GM18507 (cell line): ENCODE results near the gene CCDC179.
A peak's percentile ranks its signal among the peaks of the same experiment; 100 is the strongest.

Source experiments
- DNase-seq: peaks from one replicate; pipeline ENCODE4 v3.0.0; 2011; ENCODE audit warnings: low read depth; ENCODE audit not compliant: insufficient read length; ENCODE audit errors: extremely low spot score
- FAIRE-seq: peaks from 2 replicates; lab custom pipeline; 2011; peaks lifted over from hg19 to GRCh38; lab: Jason Lieb, UNC

The CCDC179 gene

DNA sequence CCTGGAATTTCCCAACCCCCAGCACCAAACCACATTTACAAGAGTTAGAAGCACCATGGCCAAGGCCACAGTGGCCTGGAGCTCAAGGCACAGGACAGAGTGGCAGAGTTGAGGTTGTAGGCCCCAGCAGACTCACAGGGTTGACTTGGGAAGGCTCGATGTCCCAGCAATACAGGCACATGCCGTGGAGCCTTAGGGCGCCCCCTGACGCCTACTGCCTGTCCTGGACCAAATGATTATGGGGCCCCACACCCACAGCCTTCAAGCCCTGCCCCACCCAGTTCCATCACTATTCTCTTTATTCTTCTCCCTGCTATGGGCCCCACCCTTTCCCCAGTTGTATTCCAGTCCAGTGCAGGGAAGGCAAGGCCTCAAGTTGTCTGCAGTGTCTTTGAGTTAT is at the start of gene CCDC179:
TSS of gene CCDC179 (minus strand) at position 234 of the 400 bp plus-strand sequence. CDS start at position 181, 53 bp downstream.
- no peak for DNase-seq
- FAIRE-seq = no peak

DNA sequence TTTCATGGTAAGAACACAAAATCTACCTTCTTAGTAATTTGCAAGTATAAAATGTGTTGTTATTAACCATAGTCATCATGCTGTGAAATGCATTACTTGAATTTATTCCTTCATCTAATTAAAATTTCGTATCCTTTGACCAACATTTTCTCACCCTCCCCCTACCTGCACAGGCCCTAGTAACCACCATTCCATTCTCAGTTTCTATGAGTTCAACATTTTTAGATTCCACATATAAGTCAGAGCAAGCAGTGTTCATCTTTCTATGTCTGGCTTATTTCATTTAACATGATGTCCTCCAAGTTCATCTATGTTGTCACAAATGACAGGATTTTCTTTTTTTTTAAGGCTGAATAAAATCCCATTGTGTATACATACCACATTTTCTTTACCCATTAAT is 43.5 kb upstream of the CCDC179 start:
- FAIRE-seq (no peak), DNase-seq (no peak)

DNA sequence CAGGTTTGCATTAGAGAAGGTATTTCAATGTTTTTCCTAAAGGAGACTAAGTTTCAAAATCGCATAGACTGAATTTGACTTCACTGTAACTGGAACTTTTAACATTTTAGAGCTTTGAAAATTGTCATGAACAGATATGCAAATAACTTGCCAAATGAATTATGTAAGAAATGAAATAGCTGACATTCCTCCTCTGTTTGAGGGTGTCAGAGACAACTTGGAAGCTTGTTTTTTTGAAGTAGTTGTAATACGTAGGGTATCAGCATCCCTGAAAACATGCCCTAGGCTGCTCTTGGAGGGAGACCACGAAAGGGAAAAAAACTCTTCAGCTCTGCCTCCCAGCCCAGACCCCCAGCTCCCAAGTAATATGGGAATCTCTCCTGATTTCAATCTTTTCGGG is 41.3 kb upstream of the CCDC179 start:
- DNase-seq = no peak
- FAIRE-seq = no peak

DNA sequence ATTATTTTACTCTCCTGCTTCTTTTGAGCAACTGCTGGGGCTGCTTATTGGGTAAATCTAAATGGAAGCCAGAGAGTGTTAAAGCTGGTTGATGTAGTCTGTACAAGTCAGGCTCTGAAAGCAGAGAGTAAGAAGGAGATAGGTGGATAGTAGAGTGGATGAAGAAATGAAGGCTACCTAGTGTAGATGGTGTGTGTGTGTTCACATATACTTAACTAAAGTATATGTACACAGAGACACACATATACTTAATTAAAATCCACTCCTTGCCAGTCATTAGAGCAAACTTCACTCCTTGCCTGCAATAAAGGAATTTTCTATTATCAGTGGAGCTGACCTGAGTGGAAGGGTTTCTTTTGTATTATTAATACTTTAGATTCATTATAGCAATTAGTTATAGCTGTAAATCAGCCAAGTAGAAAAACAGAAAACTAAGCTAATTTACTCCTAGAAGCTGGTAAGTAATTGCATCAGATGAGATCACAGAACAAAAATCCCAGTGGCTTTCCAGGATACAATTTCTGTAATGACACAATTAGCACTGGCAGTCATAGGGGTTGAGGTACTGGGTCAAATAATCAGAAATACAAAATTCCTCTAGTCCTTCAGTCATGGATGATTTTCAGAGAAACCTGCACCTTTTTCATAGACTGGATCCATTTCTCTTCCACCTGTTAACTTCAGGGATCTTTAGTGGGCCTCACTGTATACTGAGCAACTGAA is 40.7 kb upstream of the CCDC179 start:
- FAIRE-seq (no peak), DNase-seq (no peak)

DNA sequence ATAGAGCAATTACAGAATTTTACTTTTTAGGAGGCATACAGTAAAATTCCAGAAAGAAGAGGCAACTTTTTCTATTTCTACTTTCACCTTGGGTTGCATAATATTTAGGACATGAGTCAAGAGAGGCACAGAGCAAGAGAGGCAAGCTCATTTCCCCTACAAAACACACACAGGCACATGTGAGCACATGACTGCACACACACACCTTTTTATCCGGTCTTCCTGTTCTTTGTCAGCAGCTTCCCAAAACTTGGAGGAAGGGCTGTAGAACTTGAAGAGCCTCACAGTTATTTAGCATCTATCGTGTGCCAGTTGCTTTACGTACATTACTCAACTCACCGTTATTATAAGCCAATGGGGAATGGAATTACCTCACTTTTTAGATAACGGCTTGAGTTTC is 37.8 kb upstream of the CCDC179 start:
- DNase-seq = no peak
- no peak for FAIRE-seq

DNA sequence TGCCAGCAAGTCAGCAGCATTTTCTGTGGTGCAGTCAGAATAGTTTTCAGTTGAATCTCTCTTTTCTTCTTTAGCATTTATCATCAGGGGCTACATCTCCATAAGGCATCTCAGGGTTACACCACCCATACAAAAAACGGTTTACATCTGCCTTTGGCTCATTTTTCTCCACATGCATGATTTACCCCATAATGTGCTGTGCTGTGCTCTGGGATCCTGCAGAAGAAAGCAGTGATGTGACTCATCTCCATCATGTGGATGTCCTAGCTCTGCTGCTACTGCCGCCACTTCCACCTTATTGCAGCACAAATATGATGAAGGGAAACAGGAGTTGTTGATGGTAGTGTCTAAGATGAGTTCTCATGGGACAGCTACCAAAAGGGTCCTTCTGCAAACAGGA is 30.0 kb upstream of the CCDC179 start:
- DNase-seq = no peak
- no peak for FAIRE-seq

DNA sequence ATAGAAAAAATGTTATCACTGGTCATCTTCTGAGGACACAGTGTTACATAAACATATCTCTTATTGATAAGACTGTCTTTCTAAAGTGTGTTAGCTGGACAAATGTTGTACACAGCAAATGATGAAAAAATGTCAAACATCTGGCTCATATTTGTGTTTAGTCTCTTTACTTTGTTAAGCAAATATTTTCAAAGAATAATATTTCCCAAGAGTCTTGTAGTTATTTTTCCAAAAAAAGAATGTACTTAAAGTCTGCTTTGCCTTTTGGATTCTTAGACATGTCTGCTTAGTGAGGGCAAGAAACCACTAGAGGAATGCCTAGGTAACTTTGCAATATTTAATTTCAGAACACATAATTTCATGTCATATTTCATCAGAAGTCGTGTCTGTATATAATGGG is 23.9 kb upstream of the CCDC179 start:
- DNase-seq (no peak), FAIRE-seq (no peak)

DNA sequence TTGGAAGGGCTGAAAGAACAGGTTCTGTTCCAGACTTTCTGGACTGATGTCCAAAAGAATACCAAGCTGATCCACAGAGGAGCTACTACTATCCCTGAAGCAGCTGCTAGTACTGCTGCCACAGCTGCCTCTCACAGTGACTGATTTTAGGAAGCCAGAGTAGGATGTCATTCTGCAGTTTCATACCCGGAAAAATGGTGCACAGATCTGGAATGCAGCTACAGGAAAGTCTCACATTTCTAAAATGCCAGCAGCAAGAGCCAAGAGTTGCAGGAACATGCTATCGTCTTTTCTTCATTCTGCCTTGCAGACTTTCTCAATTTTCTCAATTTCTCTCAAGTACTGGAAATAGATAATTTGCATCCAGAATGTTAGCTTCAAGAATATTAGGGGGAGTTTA is 19.4 kb upstream of the CCDC179 start:
- FAIRE-seq = no peak
- no peak for DNase-seq

DNA sequence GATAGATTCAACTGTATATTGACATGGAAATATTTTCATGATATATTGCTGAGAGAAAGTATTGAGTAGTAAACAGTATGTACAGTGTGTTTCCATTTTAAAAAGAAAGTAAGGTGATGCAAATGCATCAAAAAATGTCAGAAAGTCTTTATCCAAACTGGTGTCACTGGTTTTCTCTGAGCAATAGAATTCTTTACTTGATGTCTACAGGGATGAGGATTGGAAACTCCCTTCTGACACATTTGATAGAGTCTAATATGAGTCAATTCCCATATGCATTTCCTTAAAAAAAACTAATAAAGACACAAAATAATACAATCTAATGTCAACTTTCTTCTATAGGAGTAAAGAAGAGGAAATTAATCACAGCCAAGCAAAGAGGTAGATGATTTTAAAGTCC is 18.3 kb upstream of the CCDC179 start:
- DNase-seq (no peak), FAIRE-seq (no peak)

DNA sequence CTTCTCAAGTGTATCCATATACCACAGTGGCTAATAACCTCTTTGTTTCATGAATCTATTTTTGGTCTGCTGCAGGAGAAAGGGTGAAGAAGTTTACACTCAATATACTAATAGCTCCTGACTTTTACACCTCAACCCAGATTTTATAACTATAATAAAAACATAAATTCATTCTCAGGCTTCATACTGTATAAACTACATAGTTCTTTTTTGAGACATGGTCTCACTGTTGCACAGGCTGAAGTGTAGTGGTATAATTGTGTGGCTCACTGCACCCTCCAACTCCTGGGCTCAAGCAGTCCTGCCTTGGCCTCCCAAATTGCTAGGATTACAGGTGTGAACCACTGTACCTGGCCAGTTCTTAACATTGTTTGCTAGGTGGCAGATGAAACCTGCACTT is 17.8 kb upstream of the CCDC179 start:
- no peak for FAIRE-seq
- no peak for DNase-seq

DNA sequence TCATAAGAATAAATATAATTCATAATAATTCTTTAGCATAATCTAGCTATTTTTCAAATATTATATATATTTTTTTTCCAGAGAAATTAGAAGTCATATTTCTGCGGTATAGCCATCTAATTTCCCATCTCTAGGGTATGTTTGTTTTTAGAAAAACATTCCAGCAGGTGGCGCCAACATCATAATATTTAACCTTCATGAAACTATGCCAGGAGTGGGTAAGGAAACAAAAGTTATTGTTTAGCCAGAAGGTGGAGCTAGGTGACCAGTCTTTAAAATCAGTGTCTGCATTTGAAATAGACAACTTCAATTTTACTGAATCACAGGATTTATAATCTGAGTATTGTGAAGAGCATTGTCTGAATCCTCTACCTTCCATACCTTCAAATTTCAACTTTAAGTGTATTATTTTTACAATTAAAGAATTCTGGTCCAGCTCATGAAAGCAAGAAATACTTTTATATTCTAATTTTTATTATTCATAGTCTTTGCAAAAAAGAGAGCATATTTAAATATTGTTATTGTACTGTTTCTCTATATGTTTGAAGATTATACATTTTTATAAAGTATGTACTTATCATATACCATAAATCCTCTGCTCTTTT is 15.7 kb upstream of the CCDC179 start:
- DNase-seq (peak; percentile 30), FAIRE-seq (peak; percentile 83)

DNA sequence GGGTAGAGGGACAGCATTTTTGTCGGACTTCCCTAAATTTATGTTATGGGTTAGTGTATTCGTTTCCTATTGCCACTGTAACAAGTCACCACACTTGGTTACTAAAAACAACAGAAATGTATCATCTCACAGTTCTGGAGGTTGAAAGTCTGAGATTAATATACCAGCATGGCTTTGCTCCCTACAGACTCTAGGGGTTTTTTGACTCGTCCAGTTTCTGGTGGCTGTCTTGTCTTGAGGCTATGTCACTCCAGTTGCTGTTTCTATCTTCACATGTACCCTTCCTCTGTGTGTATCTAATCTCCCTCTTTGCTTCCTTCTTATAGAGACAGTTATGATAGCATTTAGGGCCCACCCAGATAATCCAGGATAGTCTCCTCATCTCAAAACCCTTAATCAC is 9.1 kb upstream of the CCDC179 start:
- FAIRE-seq = no peak
- DNase-seq = no peak

DNA sequence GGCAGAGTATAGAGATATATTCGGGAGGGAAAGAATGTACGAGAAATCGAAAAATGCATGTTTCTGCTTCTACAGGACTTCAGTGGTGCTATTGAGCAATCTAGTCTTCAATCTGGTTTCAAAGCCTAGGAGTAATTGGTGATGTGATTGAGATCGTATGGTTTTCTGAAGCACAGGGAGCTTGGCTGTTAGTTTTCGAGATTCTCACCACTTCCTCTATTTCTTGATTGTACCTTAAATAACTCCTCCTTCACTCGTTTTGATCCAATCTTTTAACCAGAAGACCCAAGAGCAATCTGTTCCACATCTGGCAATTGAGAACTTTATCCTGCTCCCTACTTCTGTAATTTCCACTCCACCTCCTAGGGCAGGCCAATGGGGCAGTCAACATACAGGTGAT is 518 bp downstream of the CCDC179 start:
- DNase-seq (no peak), FAIRE-seq (no peak)

DNA sequence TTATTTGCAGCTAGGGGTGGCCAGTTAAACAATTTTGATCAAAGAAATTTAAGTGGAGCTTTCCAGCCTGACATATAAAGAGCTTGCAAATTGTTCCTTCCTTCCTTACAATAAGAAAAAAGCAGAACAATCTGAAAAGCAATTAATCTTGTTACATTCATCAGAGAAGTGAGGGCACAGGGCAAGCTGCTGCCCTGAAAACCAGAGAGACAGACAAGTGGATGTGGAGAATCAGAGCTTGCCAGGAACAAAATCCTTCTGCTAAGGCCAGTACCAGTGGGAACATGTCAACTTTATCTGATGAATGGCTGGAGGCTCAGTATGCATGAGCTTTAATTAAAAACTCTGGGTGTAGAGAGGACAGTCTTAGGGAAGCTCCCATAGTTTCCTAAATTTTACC is 8.8 kb downstream of the CCDC179 start:
- DNase-seq (no peak), FAIRE-seq (no peak)

DNA sequence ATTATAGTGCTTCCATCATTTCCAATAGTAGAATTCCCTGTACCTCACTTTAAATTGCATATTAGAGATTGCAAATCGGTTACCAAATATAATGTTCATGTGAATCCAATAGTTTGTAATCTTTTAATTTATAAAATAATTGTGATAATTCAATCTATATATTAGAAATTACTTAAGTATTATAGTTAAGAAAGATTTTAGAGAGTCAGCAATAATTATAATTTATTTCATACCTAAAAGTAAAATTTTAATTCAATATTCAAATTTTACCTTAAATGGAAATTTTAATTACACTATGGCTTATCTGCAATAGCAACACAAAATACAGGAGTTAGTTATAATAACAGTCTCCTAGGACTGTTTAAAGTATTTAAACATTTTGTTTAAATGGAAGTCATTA is 13.5 kb downstream of the CCDC179 start:
- DNase-seq (no peak), FAIRE-seq (no peak)

DNA sequence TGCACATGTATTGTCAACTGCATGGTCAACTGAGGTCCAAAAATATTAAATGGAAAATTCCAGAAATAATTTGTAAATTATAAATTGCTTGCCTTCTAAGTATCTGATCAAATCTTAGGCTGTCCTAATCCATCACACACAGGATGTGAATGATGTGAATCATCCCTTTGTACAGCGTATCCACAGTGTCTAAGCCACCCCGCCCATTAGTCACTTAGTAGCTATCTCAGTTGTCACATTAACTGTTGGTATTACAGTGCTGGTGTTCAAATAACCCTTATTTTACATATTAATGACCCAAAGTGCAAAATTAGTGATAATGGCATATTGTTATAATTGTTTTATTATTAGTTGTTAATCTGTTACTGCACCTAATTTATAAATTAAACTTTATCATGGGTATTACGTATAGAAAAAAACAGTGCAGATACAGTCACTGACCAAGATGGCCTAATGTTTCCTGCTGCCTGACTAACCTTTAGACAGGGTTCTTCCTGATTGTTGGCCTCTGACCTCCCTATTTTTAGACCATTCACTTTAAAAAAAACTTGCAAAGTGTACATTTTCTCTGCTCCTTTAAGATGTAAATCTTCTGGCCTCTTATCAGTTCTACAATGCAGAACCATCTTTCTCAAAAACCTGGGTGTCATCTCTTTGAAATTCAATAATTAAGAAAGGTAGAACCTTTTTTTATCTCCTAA is 27.8 kb downstream of the CCDC179 start:
- DNase-seq (no peak), FAIRE-seq (no peak)

DNA sequence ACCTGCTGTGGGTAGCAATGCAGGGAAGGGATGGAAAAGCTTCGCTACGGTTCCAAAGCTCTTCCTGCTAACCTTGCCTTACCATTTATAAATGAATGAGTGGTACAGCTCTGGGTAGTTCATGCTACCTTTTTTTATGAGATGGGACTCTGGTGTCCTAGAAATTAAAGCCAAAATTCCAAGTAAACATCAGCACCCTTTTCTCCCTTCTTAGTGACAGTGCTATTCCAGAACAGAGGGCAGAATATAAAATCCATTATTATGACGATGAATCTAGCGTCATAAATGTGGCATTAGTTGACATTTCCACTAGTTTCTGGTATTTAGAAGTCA is 30.2 kb downstream of the CCDC179 start:
- no peak for FAIRE-seq
- no peak for DNase-seq

DNA sequence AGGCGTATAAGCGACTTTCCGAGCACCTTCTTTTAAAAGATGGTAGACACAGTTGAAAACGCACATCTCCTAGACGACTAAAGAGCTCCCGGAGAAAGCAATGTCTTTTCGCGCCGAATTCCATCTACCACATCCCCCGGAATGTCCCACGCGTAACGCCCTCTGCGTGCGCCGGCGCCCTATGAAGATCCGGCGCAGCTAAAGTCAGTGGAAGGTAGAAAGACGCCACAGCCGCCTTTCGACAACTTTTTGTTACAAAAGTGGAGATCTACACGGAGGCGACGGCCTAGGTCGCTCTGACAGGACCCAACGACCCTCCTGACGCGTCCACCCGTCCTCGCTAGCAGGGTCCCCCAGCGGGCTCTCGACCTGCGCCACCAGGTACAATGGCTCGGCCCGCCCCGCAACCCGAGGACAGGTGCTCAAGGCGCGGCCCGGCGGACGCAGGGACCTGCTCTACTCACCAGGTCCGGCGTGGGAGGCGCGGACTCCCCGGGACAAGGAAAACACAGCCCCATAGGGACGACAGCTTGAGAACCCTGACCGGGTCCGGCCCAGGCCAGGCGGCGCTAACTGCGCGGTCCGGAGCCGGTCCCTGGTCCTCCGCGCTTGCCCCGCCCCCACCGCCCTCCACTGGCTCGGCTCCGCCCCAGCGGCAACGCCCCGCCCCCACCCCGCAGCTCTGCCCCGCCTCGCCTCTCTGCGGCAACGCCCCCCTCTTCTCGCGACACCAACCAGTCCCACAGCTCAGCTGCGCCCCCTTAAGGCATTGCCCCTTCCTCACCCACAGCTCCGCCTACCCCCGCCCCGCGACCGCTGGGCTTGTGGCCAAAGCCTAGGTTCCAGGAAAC is 30.8 kb downstream of the CCDC179 start, which contains the start of gene SVIP:
TSS of gene SVIP (minus strand) at position 571 of the 851 bp plus-strand sequence. CDS start at position 518, 53 bp downstream.
- FAIRE-seq (peak; percentile 86), DNase-seq (peak; percentile 79)

DNA sequence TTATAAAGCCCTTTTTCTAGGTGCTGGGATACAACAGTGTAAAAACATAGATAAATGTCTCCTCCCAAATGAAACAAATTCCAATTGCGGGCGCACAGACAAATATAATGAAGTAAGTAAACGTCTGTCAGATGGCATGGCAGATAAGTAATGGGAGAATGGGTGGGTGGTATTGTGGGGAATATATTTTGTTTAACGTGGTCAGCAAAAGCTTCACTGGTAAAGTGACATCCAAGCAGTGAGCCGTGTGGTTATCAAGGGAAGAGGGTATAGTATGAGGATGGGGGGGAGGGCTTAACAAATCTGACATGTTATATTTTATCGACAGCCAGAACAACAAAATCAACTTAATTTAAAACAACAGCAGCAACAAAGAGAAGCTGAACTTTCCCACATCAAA is 31.9 kb downstream of the CCDC179 start:
- DNase-seq (no peak), FAIRE-seq (no peak)

DNA sequence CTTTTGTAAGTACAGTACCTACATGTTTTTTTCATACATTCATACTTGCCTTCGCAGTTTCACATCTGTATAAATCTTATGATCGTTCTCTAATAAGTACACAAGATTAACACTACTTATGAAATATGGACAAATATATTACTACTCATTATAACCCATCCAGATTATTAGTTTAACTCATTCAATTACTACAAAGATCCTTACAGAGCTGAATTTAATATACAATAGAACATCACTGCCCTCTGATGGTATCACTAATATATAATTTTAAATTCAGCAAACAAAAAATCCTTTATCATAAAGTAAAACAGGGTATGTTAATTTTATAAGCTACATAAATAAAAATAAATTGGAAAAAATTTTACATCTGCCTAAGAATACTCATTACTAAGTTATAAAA is 38.1 kb downstream of the CCDC179 start:
- no peak for DNase-seq
- FAIRE-seq = no peak
